Measurements from ENCODE around the gene CTBP2. TPM values are rescaled to one million over a fixed set of nuclear protein-coding genes. Genes with fewer than 3 reads are reported as not detected.
A peak's percentile ranks its signal among the peaks of the same experiment; 100 is the strongest.

The CTBP2 gene
- total and polyA plus RNA-seq, 8 donors: 21.3 to 169 (median 61.6) TPM

DNA sequence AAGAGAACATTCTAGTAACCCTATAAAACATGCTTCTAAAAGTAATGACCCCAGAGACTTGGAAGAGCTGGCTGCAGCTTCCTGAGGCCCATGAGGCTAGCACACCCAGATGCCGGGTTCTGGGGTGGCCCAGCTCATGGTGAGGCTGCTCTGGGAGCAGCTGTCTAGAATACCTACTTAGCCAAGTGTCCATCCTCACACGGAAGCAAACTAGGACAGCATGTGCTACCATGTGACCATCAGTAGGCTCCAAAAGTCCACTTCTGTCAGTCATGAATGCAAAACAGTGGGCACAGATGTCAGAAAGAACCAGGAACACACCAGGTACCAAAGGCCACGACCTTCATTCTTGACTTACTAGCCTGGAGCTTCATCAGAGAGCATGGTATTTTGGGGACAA, 32.4 kb downstream of the CTBP2 start:
- 63 to 86% (median 72%) methylated on average over 3 of the region's 3 CpGs for WGBS, 5 donors
- Histone ChIP-seq H3K27me3 (no peaks in the 10 kb centered on the region), H3K4me3 (no peak overlapping the region), H3K9me3 (no peaks in the 10 kb centered on the region), H3K4me1 (peaks cover 33 to 70% (median 55%) of the 10 kb centered on the region in 4 donors), H3K36me3 (peaks cover 10 to 57% (median 37%) of the 10 kb centered on the region in 4 donors), H3K27ac (no peak overlapping the region)
- no peak for DNase-seq
- TF ChIP-seq POLR2A (IDR thresholded peaks at IDR 0.05) (no peak), POLR2AphosphoS5 (IDR thresholded peaks at IDR 0.05) (no peak), EP300 (IDR thresholded peaks at IDR 0.05) (no peak)
- TF ChIP-seq, protein P1, sequence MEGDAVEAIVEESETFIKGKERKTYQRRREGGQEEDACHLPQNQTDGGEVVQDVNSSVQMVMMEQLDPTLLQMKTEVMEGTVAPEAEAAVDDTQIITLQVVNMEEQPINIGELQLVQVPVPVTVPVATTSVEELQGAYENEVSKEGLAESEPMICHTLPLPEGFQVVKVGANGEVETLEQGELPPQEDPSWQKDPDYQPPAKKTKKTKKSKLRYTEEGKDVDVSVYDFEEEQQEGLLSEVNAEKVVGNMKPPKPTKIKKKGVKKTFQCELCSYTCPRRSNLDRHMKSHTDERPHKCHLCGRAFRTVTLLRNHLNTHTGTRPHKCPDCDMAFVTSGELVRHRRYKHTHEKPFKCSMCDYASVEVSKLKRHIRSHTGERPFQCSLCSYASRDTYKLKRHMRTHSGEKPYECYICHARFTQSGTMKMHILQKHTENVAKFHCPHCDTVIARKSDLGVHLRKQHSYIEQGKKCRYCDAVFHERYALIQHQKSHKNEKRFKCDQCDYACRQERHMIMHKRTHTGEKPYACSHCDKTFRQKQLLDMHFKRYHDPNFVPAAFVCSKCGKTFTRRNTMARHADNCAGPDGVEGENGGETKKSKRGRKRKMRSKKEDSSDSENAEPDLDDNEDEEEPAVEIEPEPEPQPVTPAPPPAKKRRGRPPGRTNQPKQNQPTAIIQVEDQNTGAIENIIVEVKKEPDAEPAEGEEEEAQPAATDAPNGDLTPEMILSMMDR (IDR thresholded peaks at IDR 0.05): no peak
- intact Hi-C loops (cut with DNase I; ENCODE audit: low total_unique reads): no loop called here

- peaks cover 36 to 79% (median 59%) of the 10 kb centered on the region in 4 donors for H3K4me1 ChIP-seq
- no peak for DNase-seq
Observed at GRCh38 chr10:125127110-125127509, 33.3 kb downstream of the CTBP2 start.

DNA sequence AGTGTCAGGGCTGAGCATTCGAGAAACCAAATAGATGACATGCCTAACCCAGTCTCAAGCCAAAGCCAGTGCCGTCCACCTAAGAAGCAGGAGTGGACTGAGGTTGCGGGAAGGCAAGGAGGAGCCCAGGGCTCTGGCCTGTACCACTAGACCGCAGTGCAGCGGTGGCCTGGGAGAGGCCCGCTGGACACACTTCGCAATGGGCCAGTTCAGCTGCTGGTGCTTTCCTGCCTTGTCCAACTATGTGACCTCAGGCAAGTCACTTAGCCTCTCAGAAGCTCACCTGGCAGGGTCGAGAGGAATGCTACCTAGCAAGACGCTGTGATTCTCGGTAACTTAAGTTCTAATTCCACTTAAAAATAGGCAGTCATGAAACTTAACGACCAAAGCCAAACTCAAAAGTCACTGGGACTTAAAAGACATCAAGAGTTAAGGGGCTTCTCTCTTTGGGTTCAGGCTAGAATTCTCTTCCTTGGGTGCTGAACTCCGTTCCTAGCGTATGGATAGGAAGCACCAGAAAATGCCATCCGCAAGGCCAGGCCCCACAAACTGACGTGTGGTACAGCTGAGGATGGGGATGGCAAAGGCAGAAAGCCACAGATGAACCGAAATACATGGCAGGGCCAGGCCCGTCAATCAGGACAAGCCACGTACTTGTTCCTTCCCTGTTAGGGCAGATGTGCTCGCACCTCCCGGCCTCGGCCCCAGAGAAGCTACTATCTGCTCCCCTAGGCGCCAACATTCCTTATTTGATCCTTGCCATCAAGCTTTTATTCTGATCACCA, 34.2 kb downstream of the CTBP2 start:
- WGBS, 5 donors: 88 to 91% (median 88%) methylated on average over 21 to 22 of the region's 22 CpGs
- TF ChIP-seq POLR2A (IDR thresholded peaks at IDR 0.05): no peak
- TF ChIP-seq, protein P1 (IDR thresholded peaks at IDR 0.05): no peak
- TF ChIP-seq EP300 (IDR thresholded peaks at IDR 0.05): no peak
- TF ChIP-seq POLR2AphosphoS5 (IDR thresholded peaks at IDR 0.05): no peak
- no peak for DNase-seq
- no peaks in the 10 kb centered on the region for H3K27me3 ChIP-seq
- peak overlapping the region in 2 of 5 donors; percentile 88 to 89 for H3K27ac ChIP-seq
- peaks cover 40 to 85% (median 64%) of the 10 kb centered on the region in 4 donors for H3K4me1 ChIP-seq
- no peak overlapping the region for H3K4me3 ChIP-seq
- peaks cover 4 to 43% (median 28%) of the 10 kb centered on the region in 4 donors for H3K36me3 ChIP-seq
- intact Hi-C loops (cut with DNase I; ENCODE audit: low total_unique reads): no loop called here
- H3K9me3 ChIP-seq: no peaks in the 10 kb centered on the region

More at GRCh38 chr10:125127110-125127509, 33.3 kb downstream of the CTBP2 start:
- Histone ChIP-seq H3K9me3 (no peaks in the 10 kb centered on the region), H3K27me3 (no peaks in the 10 kb centered on the region), H3K4me3 (no peak overlapping the region), H3K27ac (no peak overlapping the region), H3K36me3 (peaks cover 10 to 52% (median 38%) of the 10 kb centered on the region in 4 donors)
- WGBS, 5 donors: 82 to 96% (median 92%) methylated on average over 5 of the region's 5 CpGs
- intact Hi-C loops (cut with DNase I; ENCODE audit: low total_unique reads): no loop called here
- TF ChIP-seq EP300 (IDR thresholded peaks at IDR 0.05) (no peak), POLR2A (IDR thresholded peaks at IDR 0.05) (no peak), POLR2AphosphoS5 (IDR thresholded peaks at IDR 0.05) (no peak)
- TF ChIP-seq, protein P1 (IDR thresholded peaks at IDR 0.05): no peak

- no peak for DNase-seq
- intact Hi-C loops (cut with DNase I; ENCODE audit: low total_unique reads): no loop called here
- TF ChIP-seq POLR2AphosphoS5 (IDR thresholded peaks at IDR 0.05): no peak
- TF ChIP-seq, protein P1 (IDR thresholded peaks at IDR 0.05): no peak
- no peak for TF ChIP-seq POLR2A (IDR thresholded peaks at IDR 0.05)
- no peak for TF ChIP-seq EP300 (IDR thresholded peaks at IDR 0.05)
- H3K27ac ChIP-seq: peak overlapping the region in 4 of 5 donors; percentile 57 to 90 (median 88)
- WGBS, 5 donors: 33 to 56% (median 38%) methylated on average over 10 of the region's 10 CpGs
- H3K36me3 ChIP-seq: peaks cover 0 to 30% (median 18%) of the 10 kb centered on the region in 4 donors
- H3K9me3 ChIP-seq: no peaks in the 10 kb centered on the region
- H3K4me3 ChIP-seq: no peak overlapping the region
- peaks cover 53 to 88% (median 70%) of the 10 kb centered on the region in 4 donors for H3K4me1 ChIP-seq
- H3K27me3 ChIP-seq: no peaks in the 10 kb centered on the region
Observed at GRCh38 chr10:125124907-125125306, 35.5 kb downstream of the CTBP2 start.

Data from stomach (tissue), 9 donors.